HuH-7 (cell line): ENCODE data around the gene TRANK1.
"Not testable (repeated sequence)": the region's sequence is repeated elsewhere in the genome, so short reads cannot be mapped to it uniquely, and the experiment has no call there.

ENCODE experiments used
- DNase-seq: peaks from one replicate; pipeline ENCODE4 v3.0.0; 2011; ENCODE audit warnings: low spot score

Gene TRANK1

GRCh38 chr3:36944641-36945270 is at the start of gene TRANK1:
TRANK1 (minus strand) TSS chr3:36945054; CDS start chr3:36944809, 245 bp downstream.
- no peak for DNase-seq

GRCh38 chr3:36993326-36994283 is 48.8 kb upstream of the TRANK1 start, which contains the start of gene MLH1:
MLH1 (plus strand) TSS chr3:36993518; CDS start chr3:36993548, 30 bp downstream.
- DNase-seq, result peak; percentile 89

GRCh38 chr3:36992806-36993325 is 48.0 kb upstream of the TRANK1 start, which contains the start of gene EPM2AIP1:
EPM2AIP1 (minus strand) TSS chr3:36993131; CDS start chr3:36993077, 54 bp downstream.
- DNase-seq, result peak; percentile 98

- DNase-seq, result no peak
Observed at GRCh38 chr3:36991923-36992805, 47.3 kb upstream of the TRANK1 start.

- DNase-seq, result no peak
Observed at GRCh38 chr3:36991147-36991546, 46.3 kb upstream of the TRANK1 start.

- DNase-seq, result no peak
Observed at GRCh38 chr3:36989568-36989967, 44.7 kb upstream of the TRANK1 start.

GRCh38 chr3:36989005-36989404 is 44.2 kb upstream of the TRANK1 start:
- no peak for DNase-seq

- DNase-seq, result no peak
Observed at GRCh38 chr3:36988356-36988755, 43.5 kb upstream of the TRANK1 start.

- no peak for DNase-seq
Observed at GRCh38 chr3:36981006-36981405, 36.2 kb upstream of the TRANK1 start.

- no peak for DNase-seq
Observed at GRCh38 chr3:36973139-36973538, 28.3 kb upstream of the TRANK1 start.

- no peak for DNase-seq
Observed at GRCh38 chr3:36972163-36972562, 27.3 kb upstream of the TRANK1 start.

GRCh38 chr3:36969540-36970432 is 24.9 kb upstream of the TRANK1 start:
- DNase-seq, result no peak

GRCh38 chr3:36969085-36969484 is 24.2 kb upstream of the TRANK1 start:
- DNase-seq, result no peak

GRCh38 chr3:36965440-36965839 is 20.6 kb upstream of the TRANK1 start:
- no peak for DNase-seq

- DNase-seq, result no peak
Observed at GRCh38 chr3:36964817-36965216, 20.0 kb upstream of the TRANK1 start.

GRCh38 chr3:36964331-36964730 is 19.5 kb upstream of the TRANK1 start:
- no peak for DNase-seq

GRCh38 chr3:36963008-36963407 is 18.2 kb upstream of the TRANK1 start:
- not testable (repeated sequence) for DNase-seq

GRCh38 chr3:36960502-36960901 is 15.6 kb upstream of the TRANK1 start:
- DNase-seq, result no peak

GRCh38 chr3:36959821-36960220 is 15.0 kb upstream of the TRANK1 start:
- DNase-seq, result no peak

GRCh38 chr3:36957862-36958686 is 13.2 kb upstream of the TRANK1 start:
- DNase-seq, result no peak
